Heart right ventricle (tissue), 16 donors: ENCODE data around the gene DAO. TPM values are rescaled to one million over a fixed set of nuclear protein-coding genes. Genes with fewer than 3 reads are reported as not detected.

Experiments used
- ATAC-seq, 8 donors: fragments of 200-7000 bp; cut with Tn5 transposase; one replicate each; pipeline ENCODE4 v1.9.1; 2020; ENCODE audit warnings: mild to moderate bottlenecking in 8 of 8, moderate library complexity in 8 of 8, moderate number of reproducible peaks in 1 of 8
- DNase-seq, 2 donors: peaks; one replicate each; pipeline ENCODE4 v3.0.0-alpha.2; 2020
- H3K27ac ChIP-seq, 10 donors: fragments of 200-600 bp; sonication (generic) in 2 of 10; one replicate each; pipeline versions ENCODE4 v1.5.0 to v1.8.0; 2020 to 2022; ENCODE audit warnings: mild to moderate bottlenecking in 3 of 10
- H3K27me3 ChIP-seq, 7 donors: fragments of 200-600 bp; one replicate each; pipeline ENCODE4 v1.8.0; 2021 to 2022; ENCODE audit warnings: mild to moderate bottlenecking in 2 of 7
- H3K36me3 ChIP-seq, 9 donors: fragments of 200-600 bp; sonication (generic) in 1 of 9; one replicate each; pipeline versions ENCODE4 v1.5.0 to v1.8.0; 2020 to 2022; ENCODE audit warnings: mild to moderate bottlenecking in 2 of 9
- H3K4me1 ChIP-seq, 9 donors: fragments of 200-600 bp; sonication (generic) in 1 of 9; one replicate each; pipeline versions ENCODE4 v1.5.0 to v1.8.0; 2020 to 2022; ENCODE audit warnings: mild to moderate bottlenecking in 4 of 9
- H3K4me3 ChIP-seq, 10 donors: fragments of 200-600 bp; sonication (generic) in 2 of 10; one replicate each; pipeline versions ENCODE4 v1.5.0 to v1.8.0; 2020 to 2022; ENCODE audit warnings: mild to moderate bottlenecking in 7 of 10, moderate library complexity in 2 of 10
- H3K9me3 ChIP-seq, 11 donors: fragments of 200-600 bp in 10 of 11; sonication (generic) in 2 of 11; one replicate each; pipeline versions ENCODE4 v1.5.0 to v1.8.0; 2013 to 2022; ENCODE audit warnings: mild to moderate bottlenecking in 2 of 11, control low read depth in 1 of 11, moderate library complexity in 1 of 11
- CTCF ChIP-seq, 9 donors: fragments of 200-600 bp; sonication (generic) in 2 of 9; IDR thresholded peaks; one replicate each; pipeline versions ENCODE4 v1.5.0 to v1.8.0; 2021 to 2022; ENCODE audit warnings: antibody characterized with exemption in 9 of 9, mild to moderate bottlenecking in 5 of 9, moderate library complexity in 1 of 9
- WGBS, 2 donors: extraction: QIAGEN DNeasy Blood & Tissue Kit; methylation state at CpG; one replicate each; pipeline ENCODE4 v1.1.7; 2013; ENCODE audit warnings: inconsistent platforms in 1 of 2; 5-methylcytosine and 5-hydroxymethylcytosine counted together
- intact Hi-C, 10 donors: fragments of 100-400 bp; cut with DNase I; formaldehyde crosslinking; loops; one replicate each; pipeline versions ENCODE4 v1.11.1 to v1.14.2; 2022
- polyA plus RNA-seq, 2 donors: library from polyadenylated mRNA; stranded (reverse); fragments of 200-250 nt; gene quantifications; one replicate each; pipeline ENCODE4 v1.2.3, GENCODE V29; 2013
- total RNA-seq, 10 donors: library from RNA; stranded (reverse); fragmentation: NEBNext Ultra II Directional in 3 of 10; extraction: Animal tissue kit (Norgen Biotek cat#: 25700) in 3 of 10; gene quantifications; one replicate each; pipeline versions ENCODE4 v1.2.1 to v1.2.4, GENCODE V29; 2021 to 2023
- donor health status: Arrhythmogenic right ventricular cardiomyopathy.
- donor health status: ischemic (EF 13 %, LVEDD 7.1; RV severe dilation, severe dysfunction).
- donor health status: healthy with polysubstance abuse.
- donor health status: DM: no; HTN: yes; CAD: no.
- donor health status: DM: no; HTN: no; CAD: no.
- donor health status: ischemic (EF 25% LVEDD 6.9; RV normal size, moderate dysfunction).
- donor health status: ischemic (EF 25% LVEDD 5.7; RV mildly dilated, moderate dysfunction).
- donor health status: healthy.
- donor health status: DM: yes; HTN: yes; CAD: no.
- donor health status: Ischemic cardiomyopathy.
- donor health status: ischemic (EF 35%, LVEDD 5.7; RV mildly dilated, moderate dysfunction).
- donor health status: nonischemic (EF 11% LVEDD 7.7; RV severe dilation, severe dysfunction).
- donor health status: DM: yes; HTN: yes; CAD: no.
- donor health status: PGD.
- donor health status: ischemic (EF 29% LVEDD 5.4; RV normal size, mild dysfunction).
- donor health status: nonischemic (EF 23%, LVEDD 6.1; RV moderate dilation, normal function).

DAO gene
- total and polyA plus RNA-seq, 12 donors = not detected

GRCh38 chr12:108907839-108908351 is 28.0 kb downstream of the DAO start:
- H3K27me3 ChIP-seq = no peaks in the 10 kb centered on the region
- no peaks in the 10 kb centered on the region for H3K9me3 ChIP-seq
- DNase-seq = no peak
- no peaks in the 10 kb centered on the region for H3K36me3 ChIP-seq
- H3K27ac ChIP-seq = peak overlapping the region in 1 of 10 donors; percentile 74
- H3K4me1 ChIP-seq = peaks cover 0 to 30% (median 0%) of the 10 kb centered on the region in 9 donors
- no peak for TF ChIP-seq CTCF (IDR thresholded peaks at IDR 0.05)
- peak; percentile 34 to 73 (median 66) for ATAC-seq
- no peak overlapping the region for H3K4me3 ChIP-seq
- intact Hi-C loops = no loop called here
- WGBS, 2 donors = 10 to 16% methylated on average over 2 of the region's 2 CpGs

- Histone ChIP-seq H3K27ac (no peak overlapping the region), H3K36me3 (no peaks in the 10 kb centered on the region), H3K4me3 (no peak overlapping the region), H3K9me3 (no peaks in the 10 kb centered on the region), H3K4me1 (peaks cover 0 to 31% (median 0%) of the 10 kb centered on the region in 9 donors), H3K27me3 (no peaks in the 10 kb centered on the region)
- WGBS, 2 donors = 80 to 81% methylated on average over 5 of the region's 5 CpGs
- no peak for DNase-seq
- intact Hi-C loops = no loop called here
- no peak for ATAC-seq
- no peak for TF ChIP-seq CTCF (IDR thresholded peaks at IDR 0.05)
Observed at GRCh38 chr12:108910336-108910735, 30.4 kb downstream of the DAO start.

- WGBS, 2 donors = 80 to 82% methylated on average over 6 of the region's 6 CpGs
- no peaks in the 10 kb centered on the region for H3K27me3 ChIP-seq
- H3K36me3 ChIP-seq = no peaks in the 10 kb centered on the region
- DNase-seq (no peak), ATAC-seq (no peak)
- H3K9me3 ChIP-seq = no peaks in the 10 kb centered on the region
- no peak overlapping the region for H3K4me3 ChIP-seq
- H3K27ac ChIP-seq = no peak overlapping the region
- H3K4me1 ChIP-seq = peaks cover 0 to 18% (median 0%) of the 10 kb centered on the region in 9 donors
- no peak for TF ChIP-seq CTCF (IDR thresholded peaks at IDR 0.05)
- intact Hi-C loops = no loop called here
Observed at GRCh38 chr12:108911915-108912314, 32.0 kb downstream of the DAO start.

- no peak for TF ChIP-seq CTCF (IDR thresholded peaks at IDR 0.05)
- no peaks in the 10 kb centered on the region for H3K36me3 ChIP-seq
- WGBS, 2 donors = 93 to 95% methylated on average over 9 of the region's 9 CpGs
- intact Hi-C loops = no loop called here
- ATAC-seq (no peak), DNase-seq (no peak)
- H3K9me3 ChIP-seq = no peaks in the 10 kb centered on the region
- H3K27ac ChIP-seq = no peak overlapping the region
- H3K27me3 ChIP-seq = no peaks in the 10 kb centered on the region
- H3K4me1 ChIP-seq = peaks cover 0 to 18% (median 0%) of the 10 kb centered on the region in 9 donors
- no peak overlapping the region for H3K4me3 ChIP-seq
Observed at GRCh38 chr12:108912361-108912760, 32.5 kb downstream of the DAO start.
